ENCODE results near the gene GPR32. TPM values are rescaled to one million over a fixed set of nuclear protein-coding genes. Genes with fewer than 3 reads are reported as not detected.

The GPR32 gene
- total and polyA plus RNA-seq, 12 donors = 16.0 TPM; not detected in 11

DNA sequence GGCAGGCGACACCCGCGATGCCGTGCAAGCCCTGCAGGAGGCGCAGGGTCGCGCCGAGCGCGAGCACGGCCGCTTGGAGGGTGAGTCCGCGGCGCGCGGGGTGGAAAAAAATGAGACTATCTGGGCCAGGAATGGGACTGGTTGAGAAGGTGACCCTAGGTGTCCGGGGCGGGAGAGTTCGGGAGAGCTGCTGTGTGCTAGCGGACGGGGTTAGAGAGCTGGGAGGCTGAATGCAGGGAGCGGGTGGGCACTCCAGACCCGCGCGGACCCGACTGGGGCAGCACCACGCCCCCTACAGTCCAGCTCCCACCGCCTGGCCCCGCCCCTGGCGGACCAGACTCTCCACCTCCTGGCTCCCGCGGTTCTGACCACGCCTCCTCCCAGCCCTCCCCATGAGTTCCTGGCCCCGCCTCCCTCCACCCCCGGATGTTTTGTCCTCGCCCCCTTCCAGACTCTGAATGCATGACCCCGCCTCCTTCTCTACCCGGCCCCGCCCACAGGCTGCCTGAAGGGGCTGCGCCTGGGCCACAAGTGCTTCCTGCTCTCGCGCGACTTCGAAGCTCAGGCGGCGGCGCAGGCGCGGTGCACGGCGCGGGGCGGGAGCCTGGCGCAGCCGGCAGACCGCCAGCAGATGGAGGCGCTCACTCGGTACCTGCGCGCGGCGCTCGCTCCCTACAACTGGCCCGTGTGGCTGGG, 45.6 kb upstream of the GPR32 start:
- no peaks in the 10 kb centered on the region for H3K27me3 ChIP-seq
- peak; percentile 76 to 80 for TF ChIP-seq POLR2A (IDR thresholded peaks at IDR 0.05)
- TF ChIP-seq, protein P1, sequence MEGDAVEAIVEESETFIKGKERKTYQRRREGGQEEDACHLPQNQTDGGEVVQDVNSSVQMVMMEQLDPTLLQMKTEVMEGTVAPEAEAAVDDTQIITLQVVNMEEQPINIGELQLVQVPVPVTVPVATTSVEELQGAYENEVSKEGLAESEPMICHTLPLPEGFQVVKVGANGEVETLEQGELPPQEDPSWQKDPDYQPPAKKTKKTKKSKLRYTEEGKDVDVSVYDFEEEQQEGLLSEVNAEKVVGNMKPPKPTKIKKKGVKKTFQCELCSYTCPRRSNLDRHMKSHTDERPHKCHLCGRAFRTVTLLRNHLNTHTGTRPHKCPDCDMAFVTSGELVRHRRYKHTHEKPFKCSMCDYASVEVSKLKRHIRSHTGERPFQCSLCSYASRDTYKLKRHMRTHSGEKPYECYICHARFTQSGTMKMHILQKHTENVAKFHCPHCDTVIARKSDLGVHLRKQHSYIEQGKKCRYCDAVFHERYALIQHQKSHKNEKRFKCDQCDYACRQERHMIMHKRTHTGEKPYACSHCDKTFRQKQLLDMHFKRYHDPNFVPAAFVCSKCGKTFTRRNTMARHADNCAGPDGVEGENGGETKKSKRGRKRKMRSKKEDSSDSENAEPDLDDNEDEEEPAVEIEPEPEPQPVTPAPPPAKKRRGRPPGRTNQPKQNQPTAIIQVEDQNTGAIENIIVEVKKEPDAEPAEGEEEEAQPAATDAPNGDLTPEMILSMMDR (IDR thresholded peaks at IDR 0.05) = peak; percentile 49 to 91 (median 76)
- WGBS, 4 donors = 0 to 4% (median 2%) methylated on average over 16 to 65 of the region's 65 CpGs
- H3K36me3 ChIP-seq (replicated peaks in 1 of 2) = no peaks in the 10 kb centered on the region
- H3K4me3 ChIP-seq = peak overlapping the region in 2 of 4 donors; percentile 33 to 70
- H3K4me1 ChIP-seq (replicated peaks in 1 of 2) = peaks cover 5 to 35% of the 10 kb centered on the region in 2 donors
- no peaks in the 10 kb centered on the region for H3K9me3 ChIP-seq (replicated peaks in 1 of 3)
- peak; percentile 99 to 100 (median 100) for DNase-seq
- peak overlapping the region in 2 of 5 donors; percentile 76 to 88 for H3K27ac ChIP-seq
- intact Hi-C loops (cut with DNase I) = no loop called here

DNA sequence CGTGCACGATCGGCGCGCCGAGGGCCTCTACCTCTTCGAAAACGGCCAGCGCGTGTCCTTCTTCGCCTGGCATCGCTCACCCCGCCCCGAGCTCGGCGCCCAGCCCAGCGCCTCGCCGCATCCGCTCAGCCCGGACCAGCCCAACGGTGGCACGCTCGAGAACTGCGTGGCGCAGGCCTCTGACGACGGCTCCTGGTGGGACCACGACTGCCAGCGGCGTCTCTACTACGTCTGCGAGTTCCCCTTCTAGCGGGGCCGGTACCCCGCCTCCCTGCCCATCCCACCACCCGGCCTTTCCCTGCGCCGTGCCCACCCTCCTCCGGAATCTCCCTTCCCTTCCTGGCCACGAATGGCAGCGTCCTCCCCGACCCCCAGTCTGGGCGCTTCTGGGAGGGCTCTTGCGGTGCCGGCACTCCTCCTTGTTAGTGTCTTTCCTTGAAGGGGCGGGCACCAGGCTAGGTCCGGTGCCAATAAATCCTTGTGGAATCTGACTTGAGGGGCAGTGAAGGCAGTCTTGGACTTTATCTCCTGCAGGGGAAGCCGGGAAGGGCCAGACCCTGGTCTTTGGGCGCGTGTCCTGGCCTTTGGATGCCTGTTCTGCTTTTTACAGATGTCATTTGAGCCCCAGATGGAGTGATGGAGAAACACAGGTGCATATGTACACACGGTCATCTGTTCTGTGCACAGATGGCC, 44.9 kb upstream of the GPR32 start:
- no peak for DNase-seq
- intact Hi-C loops (cut with DNase I) = no loop called here
- TF ChIP-seq POLR2A (IDR thresholded peaks at IDR 0.05) = no peak
- TF ChIP-seq, protein P1 (IDR thresholded peaks at IDR 0.05) = peak in 1 of 6 experiments; percentile 14
- Histone ChIP-seq H3K27ac (peak overlapping the region in 2 of 5 donors; percentile 76 to 86), H3K36me3 (replicated peaks in 1 of 2) (no peaks in the 10 kb centered on the region), H3K9me3 (replicated peaks in 1 of 3) (no peaks in the 10 kb centered on the region), H3K4me3 (peak overlapping the region in 3 of 4 donors; percentile 22 to 70 (median 33)), H3K27me3 (no peaks in the 10 kb centered on the region), H3K4me1 (replicated peaks in 1 of 2) (peaks cover 5 to 35% of the 10 kb centered on the region in 2 donors)
- 2 to 7% (median 5%) methylated on average over 13 to 52 of the region's 52 CpGs for WGBS, 4 donors

DNA sequence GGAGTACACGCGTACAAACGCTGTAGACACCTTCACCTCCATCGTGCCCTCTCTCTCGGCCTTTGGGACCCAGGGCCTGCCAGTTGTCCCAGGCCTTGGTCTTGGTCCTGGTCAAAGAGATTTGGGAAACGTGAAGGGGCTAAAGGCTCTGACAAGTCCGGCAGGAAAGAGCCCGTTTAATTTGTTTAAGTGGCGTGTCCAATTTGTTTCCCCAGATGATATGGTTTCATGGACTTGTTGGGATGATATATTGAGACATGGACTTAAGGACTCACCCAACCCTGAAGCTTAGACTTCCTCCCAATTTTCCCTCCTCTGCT, 44.4 kb upstream of the GPR32 start:
- no peaks in the 10 kb centered on the region for H3K36me3 ChIP-seq (replicated peaks in 1 of 2)
- intact Hi-C loops (cut with DNase I) = no loop called here
- DNase-seq = no peak
- no peak for TF ChIP-seq POLR2A (IDR thresholded peaks at IDR 0.05)
- TF ChIP-seq, protein P1 (IDR thresholded peaks at IDR 0.05) = no peak
- WGBS, 4 donors = 63 to 69% (median 65%) methylated on average over 9 of the region's 9 CpGs
- H3K27me3 ChIP-seq = no peaks in the 10 kb centered on the region
- H3K4me3 ChIP-seq = peak overlapping the region in 1 of 4 donors; percentile 70
- H3K9me3 ChIP-seq (replicated peaks in 1 of 3) = no peaks in the 10 kb centered on the region
- peaks cover 5 to 33% of the 10 kb centered on the region in 2 donors for H3K4me1 ChIP-seq (replicated peaks in 1 of 2)
- H3K27ac ChIP-seq = no peak overlapping the region

DNA sequence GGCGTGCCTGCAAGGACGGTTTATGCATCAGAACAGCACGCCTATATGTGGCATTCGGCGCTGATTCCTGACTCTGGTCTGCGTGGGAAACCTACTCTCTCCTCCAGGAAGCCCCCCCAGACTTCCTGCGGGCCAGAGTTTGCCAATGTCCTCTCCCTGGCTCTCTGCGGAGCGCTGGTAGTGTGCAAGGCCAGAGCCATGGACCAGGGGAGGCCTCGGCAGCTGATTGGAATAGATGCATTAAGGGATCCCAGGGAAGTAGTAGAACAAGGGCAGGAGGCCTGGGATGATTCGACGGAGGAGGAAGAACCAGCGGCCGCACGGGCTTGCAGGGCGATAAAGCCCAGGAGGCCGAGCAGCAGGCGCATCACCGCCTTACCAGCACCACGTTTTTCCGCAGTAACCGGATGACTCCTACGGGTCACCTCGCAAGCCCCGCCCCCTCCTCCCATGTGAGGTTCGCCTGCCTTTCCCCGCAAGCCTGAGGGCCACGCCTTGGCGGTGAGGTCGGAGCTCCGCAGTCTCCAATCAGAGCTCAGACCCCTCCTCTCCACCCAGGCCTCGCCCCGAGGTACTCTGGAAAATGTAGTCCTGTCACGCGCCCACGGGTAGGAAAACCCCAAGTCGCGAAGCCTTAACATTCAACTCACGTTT, 42.1 kb upstream of the GPR32 start:
- intact Hi-C loops (cut with DNase I) = no loop called here
- Histone ChIP-seq H3K4me3 (no peak overlapping the region), H3K27ac (peak overlapping the region in 1 of 5 donors; percentile 30), H3K36me3 (replicated peaks in 1 of 2) (no peaks in the 10 kb centered on the region), H3K9me3 (replicated peaks in 1 of 3) (no peaks in the 10 kb centered on the region), H3K27me3 (no peaks in the 10 kb centered on the region), H3K4me1 (replicated peaks in 1 of 2) (peaks cover 5 to 23% of the 10 kb centered on the region in 2 donors)
- TF ChIP-seq, protein P1 (IDR thresholded peaks at IDR 0.05) = no peak
- DNase-seq = peak; percentile 68 to 90 (median 84)
- 12 to 19% (median 16%) methylated on average over 26 to 39 of the region's 39 CpGs for WGBS, 4 donors

Data from adrenal gland (tissue), 12 donors.